ENCODE measurements around the gene GRID1. TPM values are rescaled to one million over a fixed set of nuclear protein-coding genes. Genes with fewer than 3 reads are reported as not detected.

GRID1 gene
- total RNA-seq, 2 donors from 2014 or later = 0.27 to 0.85 TPM

GRCh38 chr10:86301971-86302370, 64.6 kb downstream of the GRID1 start:
- H3K4me1 ChIP-seq (ENCODE audit: control insufficient read depth in 1 of 2, low read depth in 2 of 2) = no peaks in the 10 kb centered on the region
- DNase-seq (ENCODE audit: low spot score) (no peak), ATAC-seq (ENCODE audit: insufficient number of reproducible peaks, low FRiP score, low read depth) (no peak)
- no peak overlapping the region for H3K27ac ChIP-seq
- H3K36me3 ChIP-seq = no peaks in the 10 kb centered on the region
- no peak for TF ChIP-seq CTCF (IDR thresholded peaks at IDR 0.05)
- H3K27me3 ChIP-seq (replicated peaks; ENCODE audit: insufficient read depth) = no peaks in the 10 kb centered on the region
- H3K4me3 ChIP-seq = no peak overlapping the region
- H3K9me3 ChIP-seq = no peaks in the 10 kb centered on the region

GRCh38 chr10:86300931-86301830, 65.4 kb downstream of the GRID1 start:
- DNase-seq (ENCODE audit: low spot score) (no peak), ATAC-seq (ENCODE audit: insufficient number of reproducible peaks, low FRiP score, low read depth) (no peak)
- Histone ChIP-seq H3K36me3 (no peaks in the 10 kb centered on the region), H3K27ac (no peak overlapping the region), H3K27me3 (replicated peaks; ENCODE audit: insufficient read depth) (no peaks in the 10 kb centered on the region), H3K4me3 (no peak overlapping the region), H3K4me1 (ENCODE audit: control insufficient read depth in 1 of 2, low read depth in 2 of 2) (no peaks in the 10 kb centered on the region), H3K9me3 (no peaks in the 10 kb centered on the region)
- TF ChIP-seq CTCF (IDR thresholded peaks at IDR 0.05) = no peak

GRCh38 chr10:86300399-86300925, 66.1 kb downstream of the GRID1 start:
- DNase-seq (ENCODE audit: low spot score) (no peak), ATAC-seq (ENCODE audit: insufficient number of reproducible peaks, low FRiP score, low read depth) (no peak)
- H3K27ac ChIP-seq = no peak overlapping the region
- no peaks in the 10 kb centered on the region for H3K9me3 ChIP-seq
- H3K4me1 ChIP-seq (ENCODE audit: control insufficient read depth in 1 of 2, low read depth in 2 of 2) = no peaks in the 10 kb centered on the region
- no peaks in the 10 kb centered on the region for H3K27me3 ChIP-seq (replicated peaks; ENCODE audit: insufficient read depth)
- no peak overlapping the region for H3K4me3 ChIP-seq
- TF ChIP-seq CTCF (IDR thresholded peaks at IDR 0.05) = no peak
- H3K36me3 ChIP-seq = no peaks in the 10 kb centered on the region

GRCh38 chr10:86299562-86299961, 67.0 kb downstream of the GRID1 start:
- no peaks in the 10 kb centered on the region for H3K9me3 ChIP-seq
- no peak for ATAC-seq (ENCODE audit: insufficient number of reproducible peaks, low FRiP score, low read depth)
- TF ChIP-seq CTCF (IDR thresholded peaks at IDR 0.05) = no peak
- H3K4me3 ChIP-seq = no peak overlapping the region
- H3K36me3 ChIP-seq = no peaks in the 10 kb centered on the region
- H3K27me3 ChIP-seq (replicated peaks; ENCODE audit: insufficient read depth) = no peaks in the 10 kb centered on the region
- no peak overlapping the region for H3K27ac ChIP-seq
- H3K4me1 ChIP-seq (ENCODE audit: control insufficient read depth in 1 of 2, low read depth in 2 of 2) = no peaks in the 10 kb centered on the region
- no peak for DNase-seq (ENCODE audit: low spot score)

GRCh38 chr10:86298501-86299001, 68.0 kb downstream of the GRID1 start:
- H3K4me1 ChIP-seq (ENCODE audit: control insufficient read depth in 1 of 2, low read depth in 2 of 2) = no peaks in the 10 kb centered on the region
- H3K27ac ChIP-seq = no peak overlapping the region
- no peak overlapping the region for H3K4me3 ChIP-seq
- no peaks in the 10 kb centered on the region for H3K36me3 ChIP-seq
- no peaks in the 10 kb centered on the region for H3K9me3 ChIP-seq
- no peaks in the 10 kb centered on the region for H3K27me3 ChIP-seq (replicated peaks; ENCODE audit: insufficient read depth)
- ATAC-seq (ENCODE audit: insufficient number of reproducible peaks, low FRiP score, low read depth) = no peak
- no peak for DNase-seq (ENCODE audit: low spot score)
- no peak for TF ChIP-seq CTCF (IDR thresholded peaks at IDR 0.05)
